GM19452 (cell line): ENCODE measurements around the gene TTC28.

Experiments
- ATAC-seq: cut with Tn5 transposase; IDR thresholded peaks from one replicate; pipeline ENCODE4 v1.9.1; 2021; ENCODE audit not compliant: unreplicated experiment

The TTC28 gene

DNA sequence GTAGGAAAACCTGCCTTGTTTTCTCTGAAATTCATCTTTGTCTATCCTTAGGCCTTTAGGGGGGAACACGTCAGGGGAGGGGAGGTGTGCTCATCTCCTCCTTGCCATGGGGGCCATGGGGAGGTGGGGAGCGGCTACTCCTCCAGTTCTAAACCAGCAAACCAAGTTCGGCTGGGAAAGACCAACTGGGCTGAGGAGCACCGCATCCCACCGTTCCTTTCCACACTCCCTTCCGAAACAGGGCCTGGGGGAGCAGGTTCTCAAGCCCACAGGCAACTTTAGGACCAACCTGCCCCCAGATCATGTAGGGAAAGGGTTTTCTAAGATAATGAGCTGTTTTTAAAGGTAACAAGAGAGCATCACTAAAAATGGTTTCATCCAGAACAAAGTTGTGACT is 683.1 kb downstream of the TTC28 start:
- no peak for ATAC-seq

DNA sequence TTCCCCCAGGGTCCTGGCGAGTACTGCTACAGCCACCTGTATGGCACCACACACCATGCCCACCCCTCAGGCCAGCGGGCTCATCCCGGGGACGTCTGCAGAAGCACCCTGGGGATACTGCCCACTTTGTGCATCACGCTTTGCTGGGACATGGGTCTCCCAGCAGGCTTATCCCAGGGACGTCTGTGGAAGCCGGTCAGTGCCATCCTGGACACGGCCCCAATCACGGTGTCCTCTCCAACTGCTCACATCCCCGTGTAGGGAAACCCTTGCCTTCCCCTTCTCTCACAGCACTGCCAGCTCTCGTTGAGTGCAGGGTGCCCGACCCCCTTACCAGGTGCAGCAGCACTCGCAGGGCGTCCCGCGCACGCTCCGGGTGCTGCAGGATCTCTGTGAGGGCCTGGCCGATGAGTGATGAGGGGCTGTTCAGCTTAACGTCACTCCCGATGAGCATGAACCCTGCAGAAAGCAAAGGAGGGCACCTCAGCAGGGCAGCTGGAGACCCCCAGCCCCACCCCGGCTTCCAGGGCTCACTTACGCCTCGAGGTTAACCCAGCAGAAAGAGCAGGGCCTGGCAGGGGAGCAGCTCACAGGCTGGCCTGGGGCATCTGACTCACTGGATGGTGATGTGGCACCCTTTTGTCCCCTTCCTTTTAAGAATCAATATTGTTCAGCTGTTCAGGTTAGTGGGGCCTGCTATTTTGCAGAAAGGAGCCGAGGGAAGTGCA is 683.7 kb downstream of the TTC28 start:
- no peak for ATAC-seq

DNA sequence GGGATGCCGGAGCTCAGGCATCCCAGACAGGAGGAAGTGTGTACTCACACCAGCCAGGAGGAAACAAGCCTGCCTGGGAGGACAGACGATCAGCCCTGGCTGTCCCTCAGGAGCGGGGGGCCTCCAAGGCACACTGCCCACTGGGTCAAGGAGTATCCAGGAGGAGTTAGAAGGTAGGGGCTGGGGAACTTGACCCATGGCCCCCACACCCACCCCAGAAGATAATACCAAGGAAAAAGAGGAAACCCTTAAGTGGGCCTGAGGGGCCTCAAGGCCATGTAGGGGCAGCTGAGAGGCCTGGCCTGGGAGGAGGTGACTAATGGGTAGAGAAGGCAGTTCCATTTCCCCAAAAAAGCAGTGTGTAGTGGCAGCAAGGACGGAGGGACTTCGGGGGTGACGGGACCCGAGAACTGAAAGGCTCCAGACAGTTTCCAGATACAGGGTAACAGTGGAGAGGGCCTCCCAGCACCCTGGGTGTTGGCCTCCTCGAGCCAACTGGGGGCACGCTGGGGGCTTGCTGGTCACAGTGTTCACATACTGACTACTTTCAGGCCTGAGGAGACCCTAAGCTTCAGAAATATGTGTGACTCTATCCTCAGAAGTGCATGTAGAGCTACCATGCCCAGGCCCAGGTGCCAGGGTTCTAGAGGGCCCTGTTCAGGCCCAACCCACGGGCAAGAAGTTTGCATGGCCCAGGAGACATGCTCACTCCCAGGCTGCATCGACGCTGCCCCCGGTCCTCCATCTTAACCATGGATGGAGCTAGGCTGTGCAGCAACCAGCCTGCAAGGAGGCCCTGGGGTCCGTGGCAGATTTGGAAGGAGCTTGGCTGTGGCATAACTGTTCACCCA is 684.9 kb downstream of the TTC28 start:
- ATAC-seq, result no peak

DNA sequence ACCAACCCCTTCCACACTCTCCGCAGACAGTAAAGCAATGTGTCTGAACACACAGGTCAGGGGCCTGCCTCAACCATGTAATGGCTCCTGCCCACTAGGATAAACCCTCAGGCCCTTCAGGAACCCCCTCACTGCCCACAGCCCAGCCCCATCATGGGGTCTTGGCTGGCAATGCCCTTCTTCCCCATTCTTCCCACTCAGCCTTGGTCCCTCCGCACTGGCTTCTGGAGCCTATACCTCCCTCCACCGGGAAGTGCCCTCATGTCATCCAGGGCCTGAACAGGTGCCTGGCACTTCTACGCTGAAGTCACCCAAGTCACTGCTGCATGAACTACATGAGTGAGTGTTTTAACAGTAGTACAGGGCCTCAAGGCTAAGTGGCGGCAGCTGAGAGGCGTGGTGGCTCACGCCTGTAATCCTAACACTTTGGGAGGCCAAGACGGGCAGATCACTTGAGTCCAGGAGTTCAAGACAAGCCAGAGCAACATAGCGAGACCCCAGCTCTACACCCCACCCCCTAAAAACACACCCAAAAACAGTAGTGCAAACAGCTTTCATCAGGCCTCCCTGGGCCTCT is 685.8 kb downstream of the TTC28 start:
- ATAC-seq, result no peak

DNA sequence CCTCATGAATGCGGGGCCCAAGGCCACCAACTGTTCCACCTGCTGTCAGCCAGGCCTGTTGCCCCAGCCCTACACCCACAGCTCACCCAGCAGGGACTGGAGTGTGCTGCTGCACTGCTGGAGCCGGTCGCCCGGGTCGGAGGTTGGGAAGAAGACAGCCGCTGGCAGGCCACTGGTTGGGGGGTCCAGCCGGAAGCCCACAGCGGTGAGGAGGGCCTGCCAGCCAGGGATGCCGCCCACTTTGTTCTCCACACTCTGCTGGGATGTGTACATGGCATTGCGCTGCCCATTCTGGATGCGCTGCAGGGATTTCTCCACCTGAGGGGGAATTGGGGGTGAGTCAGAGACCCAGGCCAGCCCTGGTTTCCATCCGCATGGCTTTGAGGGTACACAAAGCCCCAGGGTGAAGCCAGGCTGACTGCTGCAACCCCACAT is 686.4 kb downstream of the TTC28 start:
- ATAC-seq, result no peak

DNA sequence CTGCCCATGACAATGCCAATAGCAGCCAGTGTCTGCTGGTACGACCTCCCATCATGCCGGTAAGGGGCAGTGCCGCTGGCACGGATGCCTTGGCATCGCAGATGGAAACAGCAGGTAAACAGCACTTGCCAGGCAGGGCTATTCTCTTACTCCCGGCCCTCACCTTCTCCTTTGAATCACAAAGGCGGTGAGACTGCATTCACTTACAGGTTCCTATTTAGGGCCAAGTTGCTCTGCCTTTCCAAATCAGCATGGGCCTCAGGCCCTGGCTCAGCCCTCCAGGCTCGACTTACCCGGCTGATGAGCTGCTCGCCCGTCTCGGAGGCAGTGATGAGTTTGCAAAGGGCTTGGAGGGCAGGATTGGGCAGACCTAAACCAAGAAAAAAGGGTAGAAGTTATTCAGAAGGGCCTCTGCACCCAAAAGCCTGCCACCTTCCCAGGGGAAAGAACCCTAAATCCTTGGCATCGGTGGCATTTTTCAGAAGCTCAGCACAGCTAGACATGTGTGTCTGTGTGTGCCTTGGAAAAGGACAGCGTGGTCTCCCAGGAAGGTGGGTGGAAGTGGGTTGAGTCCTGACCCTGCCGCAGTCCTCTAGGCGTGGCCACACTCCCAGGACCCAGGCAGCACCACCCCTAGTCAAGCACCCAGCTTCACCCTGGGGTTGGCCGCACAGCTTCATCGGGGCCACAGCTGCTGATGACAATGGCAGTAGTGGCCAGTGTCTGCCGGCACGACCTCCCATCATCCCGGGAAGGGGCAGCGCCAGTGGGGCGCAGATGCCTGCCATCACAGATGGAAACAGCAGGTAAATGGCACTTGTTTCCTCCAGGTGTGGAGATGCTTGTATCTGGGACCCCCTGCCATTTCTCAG is 687.1 kb downstream of the TTC28 start:
- ATAC-seq, result no peak

DNA sequence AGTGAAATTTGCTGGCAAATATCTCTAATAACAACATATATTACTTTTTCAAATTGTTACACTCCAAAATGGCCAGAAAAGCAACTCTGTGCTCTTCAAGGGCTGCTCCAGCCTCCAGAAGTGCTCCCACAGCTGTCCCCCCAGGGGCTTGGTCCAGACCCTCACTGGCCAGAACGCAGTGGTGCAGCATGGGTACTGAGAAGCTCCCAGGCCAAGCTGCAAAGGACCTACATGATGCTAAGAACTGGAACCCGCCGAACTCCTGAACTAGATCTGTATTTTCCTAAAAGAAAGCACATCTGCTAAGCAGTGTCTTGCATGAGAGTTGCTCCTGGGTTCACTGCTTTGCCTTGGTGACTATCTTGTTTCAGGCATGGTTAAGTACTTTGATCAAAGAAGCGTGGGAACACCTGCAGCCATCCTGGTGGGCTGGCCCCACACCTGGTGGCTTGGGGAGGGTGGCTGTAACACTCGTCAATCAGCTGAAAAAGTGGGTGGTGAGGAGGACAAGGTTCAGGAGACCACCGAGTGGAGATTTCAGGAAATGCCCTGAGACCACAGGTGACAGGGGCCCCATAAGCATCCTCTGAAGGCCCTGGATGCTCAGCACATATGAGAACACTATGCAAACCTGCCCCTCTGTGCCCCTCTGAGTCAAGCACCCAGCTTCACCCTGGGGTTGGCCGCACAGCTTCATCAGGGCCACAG is 687.9 kb downstream of the TTC28 start:
- ATAC-seq, result no peak

DNA sequence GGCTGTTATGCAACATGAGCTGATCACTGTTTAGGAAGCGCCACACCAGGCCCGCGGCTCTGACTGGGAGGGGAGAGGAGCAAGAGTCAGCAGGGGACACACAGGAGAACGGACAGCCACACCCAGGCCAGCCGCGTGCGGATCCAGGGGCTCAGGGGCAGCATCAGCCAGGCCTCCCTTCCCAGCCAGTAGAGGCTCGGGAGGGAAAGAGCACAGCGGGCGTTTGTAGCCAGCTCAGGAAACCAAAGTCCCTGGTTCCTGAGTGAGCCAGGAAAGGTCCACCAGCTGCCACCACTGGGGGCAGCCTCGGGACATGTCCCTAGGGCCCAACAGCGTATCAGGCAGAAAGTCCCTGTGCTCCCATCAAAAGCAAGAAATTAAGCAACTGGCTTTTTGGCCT is 688.8 kb downstream of the TTC28 start:
- ATAC-seq, result no peak

DNA sequence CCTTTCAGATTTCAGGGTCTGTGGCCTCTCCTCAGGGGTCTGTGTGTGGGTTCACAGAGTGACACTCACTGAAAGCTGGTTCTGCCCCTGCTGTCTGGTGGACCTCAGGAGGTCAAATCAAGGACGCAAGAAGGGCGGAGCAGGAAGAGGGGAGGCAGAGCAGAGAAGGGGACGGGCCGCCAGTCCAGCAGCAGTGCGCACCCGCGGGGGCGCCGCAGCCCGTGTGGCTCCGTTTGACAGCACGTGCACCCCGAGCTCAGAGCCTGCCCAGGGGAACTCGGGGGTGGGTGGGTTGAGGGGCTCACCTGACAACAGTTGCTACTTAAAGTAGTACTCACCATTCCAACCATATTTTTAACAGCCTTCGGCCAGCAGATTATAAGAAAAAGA is 689.2 kb downstream of the TTC28 start:
- ATAC-seq, result no peak

DNA sequence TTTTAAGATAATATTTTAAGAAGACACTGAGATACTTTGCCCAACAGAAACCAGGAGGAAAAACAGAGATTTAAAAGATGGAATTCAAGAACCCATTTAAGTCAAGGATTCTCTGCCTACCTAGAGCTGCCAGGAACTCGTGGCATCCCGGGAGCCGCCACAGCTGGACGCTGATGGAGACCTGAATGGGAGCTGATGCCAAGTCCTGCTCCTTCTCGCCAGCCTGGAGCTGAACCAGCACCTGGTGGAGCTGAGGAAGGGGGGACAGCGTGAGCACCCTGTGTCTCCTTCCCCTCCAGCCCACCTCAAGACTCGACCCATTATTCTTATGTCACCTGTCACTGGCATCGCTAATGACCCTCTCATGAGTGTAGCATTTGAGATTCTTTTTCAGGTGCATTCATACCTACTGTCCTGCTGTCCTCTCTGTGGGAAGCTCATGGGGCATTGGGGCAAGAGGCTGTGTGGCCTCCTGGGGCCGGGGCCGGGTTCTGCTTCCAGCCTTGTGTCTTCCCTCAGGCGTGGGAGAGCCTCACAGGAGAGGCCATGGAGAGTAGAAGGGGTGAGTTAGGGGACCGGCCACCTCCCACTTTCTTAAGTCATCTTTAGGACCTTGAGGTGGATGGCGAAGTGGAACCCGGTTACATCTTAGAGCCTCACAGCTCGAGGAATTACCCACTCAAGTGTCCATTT is 689.7 kb downstream of the TTC28 start:
- no peak for ATAC-seq

DNA sequence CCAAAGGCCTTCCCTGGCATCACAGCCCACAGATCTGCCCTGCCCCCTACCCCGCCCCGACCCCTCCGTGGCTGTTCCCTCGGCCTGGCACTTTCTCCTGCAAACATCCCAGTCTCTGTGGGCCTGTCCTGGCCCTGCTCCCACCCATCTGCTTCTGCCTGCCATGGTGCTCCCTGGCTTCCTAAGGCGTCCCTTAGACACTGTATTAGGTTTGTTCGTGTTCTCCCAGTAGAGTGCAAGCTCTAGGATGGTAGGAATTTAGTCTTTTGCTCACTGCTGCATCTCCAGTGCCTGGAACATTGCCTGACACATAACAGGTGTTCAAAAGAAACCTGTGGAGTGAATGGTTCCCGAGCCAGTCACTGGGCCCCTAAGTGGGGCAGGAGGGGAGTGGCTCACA is 690.9 kb downstream of the TTC28 start:
- no peak for ATAC-seq

DNA sequence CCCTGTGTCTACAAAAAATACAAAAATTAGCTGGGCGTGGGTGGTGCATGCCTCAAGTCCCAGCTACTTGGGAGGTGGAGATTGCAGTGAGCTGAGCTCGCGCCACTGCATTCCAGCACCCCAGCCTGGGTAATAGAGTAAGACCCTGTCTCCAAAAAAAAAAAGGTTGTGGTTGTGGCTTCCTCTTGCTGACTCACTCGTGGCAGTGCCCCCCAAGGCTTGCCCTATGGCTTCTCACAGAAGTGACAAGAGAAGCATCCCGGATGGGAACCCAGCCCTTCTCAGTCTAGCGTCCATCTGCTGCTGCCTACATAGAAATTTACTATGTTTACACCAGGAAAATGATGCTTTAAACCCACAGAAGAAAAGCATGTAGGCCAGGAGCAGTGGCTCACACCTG is 692.1 kb downstream of the TTC28 start:
- ATAC-seq, result no peak

DNA sequence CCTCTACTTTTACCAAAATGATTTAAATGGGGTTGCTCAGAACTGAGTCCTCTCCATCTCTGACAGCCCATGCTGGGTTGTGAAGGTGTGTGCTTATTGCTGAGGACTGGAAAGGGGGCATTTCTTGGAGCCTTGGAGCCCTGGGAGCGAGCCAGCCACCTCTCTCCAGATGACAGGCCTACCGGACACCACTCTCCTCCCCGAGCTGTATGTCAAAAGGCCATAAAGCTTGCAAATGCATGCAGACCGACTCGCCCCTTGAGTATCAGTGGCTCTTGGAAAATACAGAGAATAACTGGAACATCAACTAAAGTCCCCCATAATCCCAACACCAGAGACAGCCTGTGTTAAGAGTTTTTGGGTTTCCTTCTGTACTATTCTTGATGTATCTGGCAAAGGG is 692.7 kb downstream of the TTC28 start:
- ATAC-seq, result no peak

DNA sequence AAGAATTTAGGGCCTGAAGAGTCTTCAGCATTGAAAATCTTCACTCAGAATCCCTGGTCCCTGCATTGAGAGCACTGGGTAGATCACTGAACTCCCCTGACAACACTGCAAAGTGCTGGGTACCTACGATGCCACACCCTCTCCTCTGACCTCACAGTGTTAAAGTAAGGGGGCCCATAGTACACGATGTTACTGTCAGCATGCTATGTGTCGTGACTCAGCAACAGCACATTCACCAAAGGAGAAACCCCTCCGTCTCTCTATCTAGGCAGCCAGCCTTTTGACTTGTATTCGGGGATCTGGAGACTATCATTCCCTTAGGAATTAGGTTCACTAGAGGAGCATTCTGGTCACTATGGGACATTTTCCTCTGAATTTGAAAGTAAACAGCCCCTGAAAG is 693.2 kb downstream of the TTC28 start:
- ATAC-seq, result no peak

DNA sequence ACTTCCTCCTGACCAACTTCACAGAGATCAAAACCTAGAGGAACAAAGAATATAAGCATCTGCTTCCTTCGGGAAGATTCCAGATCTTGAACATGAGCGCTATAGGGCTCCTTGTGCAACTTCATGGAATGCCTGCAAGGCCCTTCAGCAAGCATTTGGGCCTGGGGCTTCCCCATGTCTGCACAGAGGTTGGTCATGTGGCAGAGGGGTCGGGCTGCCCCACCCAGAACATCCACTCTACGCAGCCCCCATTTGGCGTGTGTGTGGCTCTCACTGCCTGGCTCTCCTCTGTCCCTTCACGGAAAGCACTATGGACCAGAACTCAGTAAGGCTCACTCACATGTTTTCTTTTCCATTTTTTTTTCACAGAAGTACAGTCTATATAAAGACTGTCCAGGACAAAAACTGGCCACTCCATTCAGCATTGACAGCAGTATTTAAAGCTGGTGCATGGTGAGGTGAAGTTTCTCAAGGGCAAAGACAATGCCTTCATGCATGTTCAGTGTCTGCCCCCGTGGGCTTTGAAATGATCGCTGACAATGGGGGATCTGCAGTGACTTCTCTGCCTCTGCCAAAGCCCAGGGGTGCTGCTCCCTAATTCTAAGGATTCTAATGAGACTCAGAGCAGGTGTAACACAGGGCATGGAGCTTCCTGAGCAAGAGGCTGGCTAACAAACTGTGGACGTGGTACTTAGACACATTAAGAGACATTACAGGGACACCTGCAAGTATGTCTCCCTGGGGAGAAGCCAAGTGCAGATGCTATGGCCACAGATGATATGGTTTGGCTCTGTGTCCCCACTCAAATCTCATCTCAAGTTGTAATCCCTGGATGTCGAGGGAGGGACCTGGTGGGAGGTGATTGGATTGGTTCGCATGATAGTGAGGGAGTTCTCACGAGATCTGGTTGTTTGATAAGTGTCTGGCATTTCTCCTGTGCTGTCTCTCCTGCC is 694.0 kb downstream of the TTC28 start:
- no peak for ATAC-seq

DNA sequence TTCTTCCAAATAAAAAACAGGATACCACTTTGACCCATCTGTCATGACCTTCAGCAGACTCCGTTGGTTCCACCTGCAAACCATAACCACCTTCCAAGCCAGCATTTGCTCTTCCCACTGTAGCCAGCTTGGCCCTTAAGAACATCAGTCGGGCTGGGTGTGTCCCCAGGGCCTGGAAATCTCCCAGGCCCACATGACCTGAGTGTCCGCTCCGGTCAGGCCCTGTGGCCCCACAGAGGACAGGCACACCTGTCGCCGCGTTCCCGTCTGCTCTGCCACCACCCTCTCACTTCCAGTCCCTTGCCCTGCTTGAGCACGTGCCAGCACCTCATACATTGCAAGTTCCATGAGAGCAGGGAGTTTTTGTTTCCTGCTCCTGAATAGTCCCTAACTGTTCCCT is 694.9 kb downstream of the TTC28 start:
- ATAC-seq, result no peak

DNA sequence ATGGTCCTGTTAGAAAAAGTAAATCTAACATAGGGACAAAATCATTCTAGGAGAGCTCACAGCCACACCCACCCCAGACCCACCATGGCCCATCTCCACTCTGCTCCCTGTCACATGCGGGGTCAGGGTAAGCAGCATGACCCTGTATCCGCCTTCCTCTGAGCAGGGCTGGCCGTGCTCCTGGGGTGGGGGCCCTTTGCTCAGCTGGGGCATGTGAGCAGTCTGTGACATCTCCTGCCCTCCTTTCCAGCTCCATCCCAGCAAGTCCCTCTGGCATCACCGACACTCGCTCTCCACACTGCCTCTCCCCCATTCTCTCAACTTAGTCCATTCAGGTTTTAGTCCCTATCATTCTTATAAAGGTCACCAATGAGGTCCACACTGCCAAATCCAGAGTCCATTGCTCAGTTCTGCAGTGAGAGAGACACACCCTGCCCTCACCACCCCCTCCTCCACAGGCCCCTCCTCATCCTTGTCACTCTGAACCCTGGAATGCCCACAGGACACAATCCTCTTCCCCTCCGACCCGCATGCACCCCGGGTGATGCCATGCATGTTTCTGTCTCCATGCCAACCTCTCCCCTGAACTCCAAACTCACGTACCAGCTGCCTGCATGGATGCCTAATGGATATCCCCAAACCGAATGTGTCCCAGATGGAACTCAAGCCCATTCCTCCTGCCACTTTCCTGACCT is 695.5 kb downstream of the TTC28 start:
- no peak for ATAC-seq

DNA sequence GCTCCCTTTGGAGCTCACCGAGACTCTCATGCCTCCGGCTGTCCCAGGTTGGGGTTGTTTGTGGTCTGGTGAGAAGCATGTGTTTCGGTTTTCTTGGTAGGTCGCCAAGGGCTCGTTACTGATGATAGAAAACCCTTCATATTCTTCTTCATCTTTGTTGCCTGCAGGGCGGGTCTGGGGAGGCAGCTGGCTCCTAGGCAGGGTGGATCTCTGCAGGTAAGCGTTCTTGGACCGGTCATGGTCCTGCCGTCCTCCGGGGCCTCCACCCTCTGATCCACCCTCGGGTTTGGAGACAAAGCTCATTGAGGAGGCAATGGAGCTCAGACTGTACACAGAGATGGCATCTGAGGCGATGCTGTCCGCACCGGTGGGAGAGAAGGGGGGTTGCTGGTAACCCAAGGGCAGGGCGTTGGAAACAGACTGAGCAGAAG is 696.3 kb downstream of the TTC28 start:
- no peak for ATAC-seq
